PC-9 (cell line): ENCODE measurements around the gene MAFG. TPM values are rescaled to one million over a fixed set of nuclear protein-coding genes. Genes with fewer than 3 reads are reported as not detected.
A peak's percentile ranks its signal among the peaks of the same experiment; 100 is the strongest.

ENCODE experiments used
- BruUV-seq: library from RNA; stranded (reverse); fragments of 400-500 nt; replicated peaks from 2 replicates; lab custom pipeline; 2021; lab: Mats Ljungman, UMichigan
- CTCF ChIA-PET: fragments of 300-600 bp; sonication (Branson Sonifier 250); formaldehyde crosslinking; loops from one replicate; lab custom pipeline; 2022; ENCODE audit warnings: antibody characterized with exemption; lab: Charles Lee
- POLR2A ChIA-PET: fragments of 300-600 bp; sonication (Branson Sonifier 250); formaldehyde crosslinking; loops from one replicate; lab custom pipeline; 2022; ENCODE audit warnings: antibody characterized with exemption; ENCODE audit not compliant: unreplicated experiment; lab: Charles Lee
- DNase-seq, 2 experiments: peaks; one replicate each; pipeline versions ENCODE4 v3.0.0 to v3.0.0-alpha.2; 2015 to 2022; ENCODE audit warnings: mixed read lengths in 1 of 2
- H2AFZ ChIP-seq: fragments of 200-600 bp; sonication (generic); 2 replicates; pipeline ENCODE4 v1.8.1; 2017; ENCODE audit warnings: antibody characterized with exemption
- H3F3A ChIP-seq: fragments of 200-600 bp; sonication (generic); 2 replicates; pipeline ENCODE4 v1.8.1; 2017; ENCODE audit warnings: antibody characterized with exemption, mild to moderate bottlenecking, low read depth; ENCODE audit not compliant: insufficient read depth
- H3K27ac ChIP-seq: fragments of 200-600 bp; sonication (generic); 2 replicates; pipeline ENCODE4 v1.6.1; 2016; ENCODE audit warnings: mixed run types
- H3K27me3 ChIP-seq: fragments of 200-600 bp; sonication (generic); 2 replicates; pipeline ENCODE4 v1.6.1; 2016; ENCODE audit warnings: low read depth, mixed run types; ENCODE audit not compliant: insufficient read depth
- H3K36me3 ChIP-seq: fragments of 200-600 bp; sonication (generic); 2 replicates; pipeline ENCODE4 v1.6.1; 2016; ENCODE audit warnings: low read depth, mixed run types
- H3K4me1 ChIP-seq: fragments of 200-600 bp; sonication (generic); replicated peaks from 2 replicates; pipeline ENCODE4 v1.6.1; 2016; ENCODE audit warnings: mixed run types; ENCODE audit not compliant: insufficient read depth
- H3K4me2 ChIP-seq: fragments of 200-600 bp; sonication (generic); 2 replicates; pipeline ENCODE4 v1.6.1; 2017; ENCODE audit warnings: mixed run types
- H3K4me3 ChIP-seq: fragments of 200-600 bp; sonication (generic); 2 replicates; pipeline ENCODE4 v1.6.1; 2016; ENCODE audit warnings: mixed run types
- H3K79me2 ChIP-seq: fragments of 200-600 bp; sonication (generic); 2 replicates; pipeline ENCODE4 v1.6.1; 2017; ENCODE audit warnings: low read depth, mixed run types
- H3K9me2 ChIP-seq: fragments of 200-600 bp; sonication (generic); 2 replicates; pipeline ENCODE4 v1.8.1; 2017; ENCODE audit warnings: mild to moderate bottlenecking; ENCODE audit not compliant: insufficient read depth
- H3K9me3 ChIP-seq: fragments of 200-600 bp; sonication (generic); 2 replicates; pipeline ENCODE4 v1.8.1; 2016; ENCODE audit warnings: low read depth; ENCODE audit not compliant: insufficient read depth
- H4K20me1 ChIP-seq: fragments of 200-600 bp; sonication (generic); 2 replicates; pipeline ENCODE4 v1.8.1; 2017; ENCODE audit not compliant: insufficient read depth
- EZH2 ChIP-seq: fragments of 200-600 bp; sonication (generic); IDR thresholded peaks from 2 replicates; pipeline ENCODE4 v1.8.0; 2017; ENCODE audit warnings: antibody characterized with exemption, low read depth
- intact Hi-C: fragments of 100-400 bp; cut with micrococcal nuclease; formaldehyde crosslinking; loops from one replicate; pipeline ENCODE4 v1.10.0; 2022; ENCODE audit not compliant: unreplicated experiment
- total RNA-seq: library from RNA; stranded (reverse); gene quantifications from 2 replicates; pipeline ENCODE4 v1.2.3, GENCODE V29; 2021
- TF ChIP-seq, protein P1 (sequence below): fragments of 200-600 bp; sonication (generic); conservative IDR thresholded peaks from 2 replicates; pipeline ENCODE4 v1.6.1; 2017; ENCODE audit warnings: mixed run types, antibody characterized with exemption, mild to moderate bottlenecking, moderate library complexity

The MAFG gene
- total RNA-seq, 1 experiment from 2014 or later: 79.5 TPM

DNA sequence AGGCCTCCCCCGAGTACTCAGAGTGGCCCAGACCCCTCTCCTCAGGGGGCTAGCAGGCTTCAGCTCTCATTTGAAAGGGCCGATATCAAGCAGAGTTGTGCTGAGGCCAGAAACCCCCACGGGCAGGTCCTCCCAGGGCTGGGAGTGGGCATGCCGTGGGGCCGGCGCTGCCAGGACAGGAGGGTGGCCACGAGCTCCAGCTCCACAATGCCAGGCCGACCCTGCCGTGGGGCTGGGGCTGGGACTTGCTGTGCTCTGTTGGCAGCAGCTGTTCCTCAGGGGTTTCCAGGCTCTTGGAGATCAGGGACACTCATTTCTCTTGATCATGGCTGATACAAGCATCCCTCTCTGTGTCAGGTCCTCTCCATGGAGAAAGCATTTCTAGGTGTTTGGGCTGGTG, 28.6 kb downstream of the MAFG start:
- Histone ChIP-seq H3K27me3 (no peaks in the 10 kb centered on the region), H3K4me3 (no peak overlapping the region; the same call in 1 of the 2 replicates), H3K4me2 (peak overlapping the region; percentile 67), H2AFZ (no peak overlapping the region), H4K20me1 (no peaks in the 10 kb centered on the region), H3K36me3 (no peaks in the 10 kb centered on the region), H3K4me1 (peaks cover 30% of the 10 kb centered on the region), H3K79me2 (no peaks in the 10 kb centered on the region), H3K9me3 (no peaks in the 10 kb centered on the region), H3K9me2 (no peaks in the 10 kb centered on the region), H3K27ac (peak overlapping the region; percentile 87), H3F3A (peaks cover 32% of the 10 kb centered on the region)
- ChIA-PET CTCF (no interaction called here), POLR2A (no interaction called here)
- BruUV-seq: no TSS peak
- no peak for DNase-seq
- TF ChIP-seq, protein P1, sequence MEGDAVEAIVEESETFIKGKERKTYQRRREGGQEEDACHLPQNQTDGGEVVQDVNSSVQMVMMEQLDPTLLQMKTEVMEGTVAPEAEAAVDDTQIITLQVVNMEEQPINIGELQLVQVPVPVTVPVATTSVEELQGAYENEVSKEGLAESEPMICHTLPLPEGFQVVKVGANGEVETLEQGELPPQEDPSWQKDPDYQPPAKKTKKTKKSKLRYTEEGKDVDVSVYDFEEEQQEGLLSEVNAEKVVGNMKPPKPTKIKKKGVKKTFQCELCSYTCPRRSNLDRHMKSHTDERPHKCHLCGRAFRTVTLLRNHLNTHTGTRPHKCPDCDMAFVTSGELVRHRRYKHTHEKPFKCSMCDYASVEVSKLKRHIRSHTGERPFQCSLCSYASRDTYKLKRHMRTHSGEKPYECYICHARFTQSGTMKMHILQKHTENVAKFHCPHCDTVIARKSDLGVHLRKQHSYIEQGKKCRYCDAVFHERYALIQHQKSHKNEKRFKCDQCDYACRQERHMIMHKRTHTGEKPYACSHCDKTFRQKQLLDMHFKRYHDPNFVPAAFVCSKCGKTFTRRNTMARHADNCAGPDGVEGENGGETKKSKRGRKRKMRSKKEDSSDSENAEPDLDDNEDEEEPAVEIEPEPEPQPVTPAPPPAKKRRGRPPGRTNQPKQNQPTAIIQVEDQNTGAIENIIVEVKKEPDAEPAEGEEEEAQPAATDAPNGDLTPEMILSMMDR: no peak
- TF ChIP-seq EZH2: no peak
- intact Hi-C loops: loop anchor here (2.0 to 10.0 kb wide), 2 partner anchors 14 to 206 kb away; no protein-coding TSS in a partner anchor

DNA sequence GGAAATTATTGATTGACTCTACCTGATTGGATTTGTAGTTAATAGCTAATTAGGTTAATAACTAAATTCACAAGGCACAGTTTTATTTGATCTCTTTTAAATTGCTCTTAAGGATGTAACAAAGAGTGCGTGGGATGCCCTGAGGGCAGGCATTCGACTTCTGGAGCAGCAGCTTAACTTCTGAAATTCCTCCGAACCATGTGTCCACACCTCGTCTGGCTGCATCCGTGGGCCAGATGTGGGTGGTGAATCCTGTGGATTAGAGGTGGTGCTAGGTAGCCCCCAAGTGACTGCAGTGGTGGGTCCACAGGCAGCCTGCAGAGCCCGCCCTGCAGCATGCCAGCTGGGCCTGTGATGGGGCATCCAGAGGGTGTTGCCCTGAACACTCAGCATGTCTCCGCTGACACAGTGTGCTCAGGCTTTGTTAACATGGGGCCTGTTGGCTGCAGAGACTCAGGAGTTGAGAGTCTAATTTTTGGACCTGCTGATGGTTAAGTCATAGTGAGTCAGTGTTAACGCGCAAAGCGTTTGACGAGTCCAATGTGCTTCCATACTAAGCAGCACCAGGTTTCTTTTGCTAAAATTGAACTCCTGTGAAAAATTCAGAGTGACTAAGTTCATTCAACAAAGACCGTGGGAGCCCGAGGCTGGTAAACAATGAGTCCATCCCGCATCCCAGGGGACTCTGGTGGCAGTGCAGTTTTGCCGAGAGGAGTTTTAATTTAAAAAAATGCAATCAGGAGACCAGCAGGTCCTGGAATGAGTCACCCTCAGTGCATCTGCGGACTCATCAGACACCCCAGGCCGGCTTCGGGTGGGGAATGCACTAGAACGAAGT, 29.3 kb downstream of the MAFG start:
- H3K27ac ChIP-seq: peak overlapping the region; percentile 87
- H4K20me1 ChIP-seq: no peaks in the 10 kb centered on the region
- ChIA-PET CTCF (interaction anchor here (0.9 kb wide), 1 partner anchor 12 kb away, joined by 3 read pairs; no protein-coding TSS in a partner anchor), POLR2A (interaction anchor here (0.5 to 0.7 kb wide), 2 partner anchors 12 to 195 kb away, joined by 3 read pairs; partner anchors contain the start of gene MRPL12)
- H3K79me2 ChIP-seq: 0 out of 2 replicates have a peak, but pooled peaks cover 2% of the 10 kb centered on the region
- H3K36me3 ChIP-seq: no peaks in the 10 kb centered on the region
- no peaks in the 10 kb centered on the region for H3K9me2 ChIP-seq
- peak; percentile 78 to 86 for DNase-seq
- no peaks in the 10 kb centered on the region for H3K27me3 ChIP-seq
- BruUV-seq: no TSS peak
- peaks cover 30% of the 10 kb centered on the region for H3K4me1 ChIP-seq
- peak overlapping the region; percentile 67 for H3K4me2 ChIP-seq
- H3K4me3 ChIP-seq: no peak overlapping the region
- no peak overlapping the region for H2AFZ ChIP-seq
- H3F3A ChIP-seq: peaks cover 32% of the 10 kb centered on the region
- intact Hi-C loops: loop anchor here (2.0 to 10.0 kb wide), 2 partner anchors 15 to 207 kb away; no protein-coding TSS in a partner anchor
- no peak for TF ChIP-seq EZH2
- TF ChIP-seq, protein P1: no peak
- H3K9me3 ChIP-seq: no peaks in the 10 kb centered on the region

DNA sequence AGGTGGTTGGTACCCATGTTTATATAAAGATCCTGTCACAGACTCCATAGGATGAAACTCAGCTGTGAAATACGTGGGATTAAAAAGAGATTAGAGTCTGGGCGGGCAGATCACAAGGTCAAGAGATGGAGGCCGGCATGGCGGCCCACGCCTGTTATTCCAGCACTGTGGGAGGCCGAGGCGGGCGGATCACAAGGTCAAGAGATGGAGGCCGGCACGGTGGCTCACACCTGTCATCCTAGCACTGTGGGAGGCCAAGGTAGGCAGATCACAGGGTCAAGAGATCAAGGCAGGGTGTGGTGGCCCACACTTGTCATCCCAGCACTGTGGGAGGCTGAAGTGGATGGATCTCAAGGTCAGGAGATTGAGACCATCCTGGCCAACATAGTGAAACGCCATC, 32.1 kb downstream of the MAFG start:
- Histone ChIP-seq H3K4me2 (no peak overlapping the region), H4K20me1 (no peaks in the 10 kb centered on the region), H3K9me2 (no peaks in the 10 kb centered on the region), H3K4me1 (peaks cover 30% of the 10 kb centered on the region), H3K27ac (no peak overlapping the region), H2AFZ (no peak overlapping the region), H3F3A (peaks cover 39% of the 10 kb centered on the region), H3K79me2 (peaks cover 22% of the 10 kb centered on the region), H3K36me3 (no peaks in the 10 kb centered on the region), H3K4me3 (no peak overlapping the region), H3K27me3 (no peaks in the 10 kb centered on the region), H3K9me3 (no peaks in the 10 kb centered on the region)
- intact Hi-C loops: loop anchor here (10.0 kb wide), 1 partner anchor 209 kb away; no protein-coding TSS in a partner anchor
- ChIA-PET CTCF (no interaction called here), POLR2A (no interaction called here)
- no TSS peak for BruUV-seq
- DNase-seq: no peak
- TF ChIP-seq, protein P1: no peak
- TF ChIP-seq EZH2: no peak
